SK-N-DZ (cell line): ENCODE measurements around the gene CHTF18.

Experiments used
- DNase-seq: peaks from one replicate; pipeline ENCODE4 v3.0.0-alpha.2; 2015; ENCODE audit warnings: low spot score
- small RNA-seq, 2 experiments: library from RNA; depleted of rRNA; stranded (forward); fragments of <200 nt; gene quantifications; one replicate each; pipeline ENCODE3, GENCODE V24; 2014

The CHTF18 gene

DNA sequence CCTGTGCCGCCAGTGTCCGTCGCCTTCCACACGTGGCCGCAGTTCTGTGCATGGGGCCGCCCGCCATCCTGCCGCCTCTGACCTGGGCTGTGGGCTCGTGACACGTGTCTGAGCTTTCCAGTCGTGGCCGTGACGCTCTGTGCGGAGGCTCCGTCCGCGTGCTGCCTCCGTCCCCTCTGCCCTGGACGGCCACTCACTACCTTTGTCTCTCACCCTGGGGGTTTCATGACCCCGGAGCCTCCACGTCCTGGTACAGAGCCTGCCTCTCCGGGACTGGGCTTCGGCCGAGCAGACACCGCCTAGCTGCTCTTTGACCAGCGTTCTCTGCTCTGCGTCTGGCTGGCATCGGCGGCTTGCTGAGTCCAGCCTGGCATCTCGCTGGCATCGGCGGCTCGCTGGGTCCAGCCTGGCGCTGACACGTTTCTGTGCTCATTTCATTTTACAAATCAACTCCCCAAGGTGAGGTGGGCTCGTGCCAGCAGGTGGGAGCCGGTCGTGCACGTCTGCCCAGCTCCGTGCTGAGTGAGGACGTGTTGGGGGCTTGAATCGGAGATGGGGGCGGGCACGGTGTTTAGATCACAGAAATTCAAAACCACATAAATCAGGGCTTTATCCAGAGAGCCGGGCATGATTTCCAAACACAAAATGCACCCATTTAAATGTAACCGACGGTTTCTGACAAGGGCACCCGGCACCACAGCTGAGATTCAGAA is 56.4 kb downstream of the CHTF18 start:
- no peak for DNase-seq

DNA sequence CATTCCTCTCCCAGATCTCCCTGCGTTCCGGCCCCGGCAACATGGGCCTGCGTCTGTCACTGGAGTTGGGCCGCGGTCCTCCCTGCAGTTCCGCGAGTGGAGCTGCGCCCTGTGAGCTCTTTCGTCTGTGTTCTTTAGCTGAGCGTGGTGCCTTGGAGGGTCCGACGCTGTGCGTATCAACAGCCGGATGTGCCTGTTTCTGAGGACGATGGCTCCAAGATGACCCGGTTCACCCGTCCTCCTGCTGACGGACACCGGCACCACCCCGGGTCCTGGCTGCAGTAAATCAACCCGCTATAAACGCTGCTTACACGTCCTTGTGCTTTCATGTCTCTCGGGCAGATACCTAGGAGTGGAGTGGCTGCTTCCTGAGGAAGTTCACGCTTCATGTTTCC is 56.9 kb downstream of the CHTF18 start:
- no peak for DNase-seq

DNA sequence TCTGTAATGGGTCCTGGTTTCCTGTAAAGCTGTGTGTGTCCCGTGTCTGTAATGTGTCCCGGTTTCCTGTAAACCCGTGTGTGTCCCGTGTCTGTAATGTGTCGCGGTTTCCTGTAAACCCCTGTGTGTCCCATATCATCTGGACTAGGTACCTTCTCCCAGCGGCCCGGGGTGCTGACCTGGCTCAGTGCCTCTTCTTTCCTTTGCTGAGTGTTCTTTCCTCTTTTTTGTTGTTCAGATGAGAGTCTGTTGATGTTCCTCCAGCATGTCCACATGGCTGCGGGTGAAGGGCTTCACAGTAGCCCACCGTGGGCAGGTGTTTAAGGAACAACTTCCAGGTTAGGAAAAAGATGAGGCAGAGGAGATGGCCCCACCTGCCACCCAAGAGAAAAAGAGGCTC is 58.7 kb downstream of the CHTF18 start:
- DNase-seq = no peak

Small RNA genes within 50 kb of the gene (small RNA-seq; reads per million reads assigned to genes)
- 0 reads per million in 2 experiments for gene MIR662
